Stimulated activated CD8-positive, alpha-beta memory T cell treated with anti-CD3 and anti-CD28 coated beads, Interleukin-15, amount 100 ng/mL, for 4 hours (primary cell): ENCODE measurements around the gene PRODH.
"Not testable (repeated sequence)": the region's sequence is repeated elsewhere in the genome, so short reads cannot be mapped to it uniquely, and the experiment has no call there.

ENCODE experiments used
- DNase-seq, 2 donors: peaks; one replicate each; pipeline ENCODE4 v3.0.0-alpha.2; 2020; ENCODE audit warnings: low read depth in 2 of 2

PRODH gene

GRCh38 chr22:18967391-18968010 is 31.4 kb upstream of the PRODH start:
- not testable (repeated sequence) for DNase-seq

- no peak for DNase-seq
Measured at GRCh38 chr22:18966748-18967147, 30.7 kb upstream of the PRODH start.

- no peak for DNase-seq
Measured at GRCh38 chr22:18965526-18966421, 29.7 kb upstream of the PRODH start.

- DNase-seq, result not testable (repeated sequence)
Measured at GRCh38 chr22:18964501-18965265, 28.6 kb upstream of the PRODH start.

GRCh38 chr22:18964051-18964450 is 28.0 kb upstream of the PRODH start:
- not testable (repeated sequence) for DNase-seq

- no peak for DNase-seq
Measured at GRCh38 chr22:18962308-18962635, 26.2 kb upstream of the PRODH start.

GRCh38 chr22:18961632-18962307 is 25.7 kb upstream of the PRODH start:
- DNase-seq, result not testable (repeated sequence)

GRCh38 chr22:18961201-18961600 is 25.1 kb upstream of the PRODH start:
- not testable (repeated sequence) for DNase-seq

GRCh38 chr22:18960166-18960820 is 24.2 kb upstream of the PRODH start:
- DNase-seq, result not testable (repeated sequence)

- DNase-seq, result not testable (repeated sequence)
Measured at GRCh38 chr22:18959741-18960140, 23.6 kb upstream of the PRODH start.

GRCh38 chr22:18959266-18959665 is 23.2 kb upstream of the PRODH start:
- DNase-seq, result not testable (repeated sequence)

- peak in 1 of 2 donors; percentile 32 for DNase-seq
Measured at GRCh38 chr22:18958738-18959137, 22.6 kb upstream of the PRODH start.

GRCh38 chr22:18958321-18958705 is 22.2 kb upstream of the PRODH start:
- DNase-seq, result not testable (repeated sequence)

GRCh38 chr22:18957621-18958320 is 21.7 kb upstream of the PRODH start:
- DNase-seq, result not testable (repeated sequence)

GRCh38 chr22:18956956-18957355 is 20.9 kb upstream of the PRODH start:
- DNase-seq, result not testable (repeated sequence)

GRCh38 chr22:18956121-18956895 is 20.2 kb upstream of the PRODH start:
- DNase-seq, result not testable (repeated sequence)

- DNase-seq, result no peak
Measured at GRCh38 chr22:18955696-18956095, 19.6 kb upstream of the PRODH start.

GRCh38 chr22:18954990-18955571 is 19.0 kb upstream of the PRODH start:
- no peak for DNase-seq

GRCh38 chr22:18954303-18954989 is 18.4 kb upstream of the PRODH start:
- DNase-seq, result not testable (repeated sequence)
